GM19395 (cell line): ENCODE measurements around the gene DAGLA.

Experiments used
- ATAC-seq: cut with Tn5 transposase; IDR thresholded peaks from one replicate; pipeline ENCODE4 v1.9.1; 2021; ENCODE audit warnings: mild to moderate bottlenecking, moderate library complexity; ENCODE audit not compliant: unreplicated experiment

DAGLA gene

DNA sequence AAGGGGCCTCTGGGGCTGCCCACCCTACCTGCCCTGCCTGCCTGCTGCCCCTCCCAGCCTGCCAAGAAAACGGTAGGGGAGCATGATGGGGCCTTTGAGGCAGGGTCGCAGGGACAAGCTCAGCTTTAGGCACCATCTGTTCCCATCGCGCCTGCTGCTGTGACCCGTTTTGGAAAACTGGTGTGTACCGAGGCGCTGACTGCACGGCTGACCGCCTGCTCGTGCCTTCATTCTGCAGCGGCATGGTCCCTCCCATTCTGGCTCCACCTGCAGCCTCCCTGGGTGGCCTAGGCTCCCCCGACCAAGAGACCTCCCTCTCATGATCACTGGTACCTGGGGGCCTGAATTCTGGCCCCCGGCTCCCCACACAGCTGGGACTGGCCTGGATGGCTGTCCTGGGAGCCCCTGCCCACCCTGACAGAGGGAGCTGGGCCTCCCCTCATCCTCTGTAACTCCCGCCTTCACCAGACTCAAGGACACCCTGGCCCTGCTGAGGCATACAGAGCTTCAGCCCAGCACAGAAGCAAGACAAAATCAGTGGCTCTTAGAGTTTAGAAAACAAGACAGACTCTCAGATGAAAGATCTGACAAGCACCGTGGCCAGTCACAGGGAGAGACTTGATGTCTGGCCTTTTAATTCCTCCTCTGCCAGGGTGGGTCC lies 65.7 kb downstream of the DAGLA start:
- no peak for ATAC-seq

DNA sequence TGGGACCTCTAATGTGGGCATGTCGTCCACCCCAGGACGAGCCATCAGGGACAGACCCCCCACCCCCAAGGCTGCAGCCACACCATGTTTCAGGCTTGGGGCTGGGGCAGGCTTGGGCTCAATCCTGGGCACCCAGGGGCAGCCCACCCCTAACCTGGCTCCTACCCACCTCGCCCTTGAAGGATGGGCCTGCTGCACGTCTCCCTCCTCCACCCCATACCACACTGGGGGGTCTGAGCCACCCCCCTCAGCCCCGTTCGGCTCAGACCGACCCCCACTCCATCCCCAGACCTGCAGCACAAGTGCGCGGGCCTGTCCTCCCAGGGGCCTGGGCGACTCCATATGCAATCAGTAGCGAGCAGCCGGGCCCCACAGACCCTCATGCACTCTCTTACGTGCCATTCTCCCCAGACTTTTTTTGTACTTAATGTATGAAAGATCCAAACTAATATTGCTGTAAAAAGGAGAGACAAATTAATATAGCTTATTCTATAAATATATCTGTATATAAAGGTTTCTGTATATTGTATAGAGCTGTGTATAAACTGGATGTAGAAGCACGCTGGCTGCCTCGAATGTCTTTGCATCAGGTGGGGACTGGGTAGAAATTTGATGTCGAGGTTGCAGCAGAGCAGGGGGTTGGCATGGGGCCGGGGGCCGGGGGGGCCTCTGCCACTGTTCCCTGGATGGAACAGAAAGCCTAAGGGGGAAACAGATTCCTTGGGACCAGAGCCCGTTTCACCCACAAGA lies 66.4 kb downstream of the DAGLA start:
- no peak for ATAC-seq

DNA sequence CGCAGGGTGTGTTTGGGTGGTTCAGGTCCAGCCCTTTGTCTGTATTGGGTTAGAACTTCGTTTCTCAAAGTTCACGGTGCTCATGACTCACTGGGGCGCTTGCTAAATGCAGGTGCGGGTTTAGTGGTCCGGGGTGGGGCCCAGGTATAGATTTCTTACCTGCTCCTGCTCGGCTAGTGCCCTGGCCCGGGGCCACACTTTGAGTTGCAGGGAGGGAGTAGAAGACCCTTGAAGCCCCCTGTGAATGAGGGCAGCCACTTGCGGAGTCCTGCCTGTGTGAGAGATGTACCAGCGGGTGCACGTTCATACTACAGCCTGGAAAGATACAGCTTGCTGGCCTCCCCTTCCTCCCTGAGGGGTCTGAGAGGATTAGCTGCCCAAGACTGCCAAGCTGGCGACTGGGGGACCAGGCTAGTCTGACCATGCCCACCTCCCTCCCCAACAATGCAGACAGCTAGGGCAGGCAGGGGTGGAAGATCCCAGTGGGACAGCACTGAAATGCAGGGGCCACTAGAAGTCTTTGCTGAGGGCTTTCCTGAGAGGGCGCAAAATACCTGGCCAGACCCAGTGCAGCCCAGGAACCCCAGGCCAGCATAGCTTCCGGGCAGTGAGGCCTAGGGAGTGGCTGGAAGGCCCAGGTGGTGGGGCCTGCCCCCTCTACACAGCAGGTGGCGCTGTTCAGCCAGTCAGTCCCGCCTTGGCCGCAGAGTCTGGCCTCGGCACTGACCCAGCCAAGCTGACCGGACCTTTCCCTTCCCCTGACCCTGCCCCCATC lies 67.2 kb downstream of the DAGLA start:
- ATAC-seq = no peak

DNA sequence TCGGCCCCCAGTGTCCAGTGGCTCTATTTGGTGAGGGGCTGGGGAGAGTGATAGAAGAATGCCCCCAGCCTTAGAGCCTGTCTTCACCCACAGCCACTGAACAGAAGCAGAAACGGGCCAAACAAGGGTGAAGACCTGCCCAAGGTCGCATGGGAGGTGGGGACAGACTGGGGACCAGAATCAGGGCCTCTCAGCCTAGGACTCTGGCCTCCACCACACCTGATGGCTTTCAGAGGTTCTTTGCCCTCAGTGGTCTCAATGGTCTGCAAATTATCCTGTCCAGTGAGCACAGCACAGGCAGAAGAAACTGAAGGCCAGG lies 67.7 kb downstream of the DAGLA start:
- ATAC-seq = no peak

DNA sequence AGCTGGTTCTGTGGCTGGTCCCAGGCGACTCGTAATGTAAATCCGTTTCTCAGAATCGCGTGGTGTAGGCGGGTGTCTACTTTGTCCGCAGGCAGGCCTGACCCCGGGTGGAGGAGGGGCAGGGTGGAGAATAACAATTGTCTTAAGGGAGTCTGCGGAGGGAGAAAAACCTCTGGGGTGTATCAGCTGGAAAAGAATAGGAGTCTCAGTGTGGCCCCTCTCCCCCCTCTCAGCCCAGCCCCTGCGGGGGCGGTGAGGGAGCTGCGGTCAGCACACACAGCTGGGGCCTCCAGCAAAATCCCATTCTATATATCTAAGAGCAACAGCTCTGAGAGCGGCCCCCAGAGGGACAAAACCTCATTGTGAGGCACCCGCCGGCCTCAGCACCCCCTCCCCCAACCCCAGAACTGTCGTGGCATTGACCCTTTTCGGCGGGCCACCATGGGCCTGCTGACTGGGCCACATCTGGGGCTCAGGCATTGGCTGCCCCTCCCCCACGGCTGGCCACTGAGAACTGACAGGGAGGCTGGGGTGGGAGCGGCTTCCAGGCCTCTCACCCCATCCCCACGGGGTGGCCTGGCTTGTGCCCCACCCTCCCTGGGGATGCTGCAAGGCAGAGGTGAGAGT lies 69.5 kb downstream of the DAGLA start:
- ATAC-seq = no peak

DNA sequence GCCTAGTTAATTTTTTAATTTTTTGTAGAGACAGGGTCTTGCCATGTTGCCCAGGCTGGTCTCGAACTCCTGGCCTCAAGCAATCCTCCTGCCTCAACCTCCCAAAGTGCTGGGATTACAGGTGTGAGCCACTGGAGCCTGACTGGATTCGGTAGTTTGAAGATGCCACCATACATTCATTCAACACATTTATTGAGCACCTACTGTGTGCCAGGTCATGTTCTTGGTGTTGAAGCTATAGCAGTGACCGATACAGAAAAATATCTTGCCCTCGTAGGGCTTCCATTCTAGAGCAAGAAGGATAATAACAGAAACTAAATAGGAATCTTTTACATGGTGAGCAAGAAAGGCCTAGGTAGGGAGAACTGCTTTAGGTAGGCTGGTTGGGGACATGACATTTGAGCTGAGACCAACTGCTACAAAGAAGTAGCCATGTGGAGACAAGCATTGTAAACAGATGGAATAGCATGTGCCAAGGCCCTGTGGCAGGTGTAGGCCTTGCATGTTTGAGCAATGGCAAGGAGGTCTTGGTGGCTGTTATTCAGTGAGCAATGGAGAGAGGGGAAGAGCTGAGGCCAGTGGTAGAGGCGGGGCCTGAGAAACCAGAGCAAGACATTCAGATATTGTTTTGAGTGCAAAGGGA lies 70.6 kb downstream of the DAGLA start:
- no peak for ATAC-seq

DNA sequence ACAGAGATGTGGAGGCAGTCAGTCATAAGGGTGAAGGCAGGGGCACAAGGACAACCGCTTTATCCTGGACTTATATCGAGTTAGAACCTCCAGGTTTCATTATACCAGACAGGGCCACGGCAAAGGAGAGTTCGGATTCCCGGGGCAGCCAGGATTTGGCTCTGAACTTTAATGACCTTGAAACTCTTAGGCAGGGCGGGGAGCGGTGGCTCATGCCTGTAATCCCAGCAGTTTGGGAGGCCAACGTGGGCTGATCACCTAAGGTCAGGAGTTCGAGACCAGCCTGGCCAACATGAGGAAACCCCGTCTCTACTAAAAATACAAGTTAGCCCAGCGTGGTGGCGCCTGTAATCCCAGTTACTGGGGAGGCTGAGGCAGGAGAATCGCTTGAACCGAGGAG lies 71.2 kb downstream of the DAGLA start:
- ATAC-seq = no peak

GRCh38 chr11:61752117-61752924 lies 72.1 kb downstream of the DAGLA start, which contains the start of gene MYRF:
Gene MYRF (plus strand): TSS chr11:61752636. CDS start chr11:61752745, 109 bp downstream.
- ATAC-seq = no peak

- no peak for ATAC-seq
Measured at GRCh38 chr11:61752925-61753521, 72.8 kb downstream of the DAGLA start.

GRCh38 chr11:61753672-61754071 lies 73.5 kb downstream of the DAGLA start:
- no peak for ATAC-seq

GRCh38 chr11:61754534-61755482 lies 74.6 kb downstream of the DAGLA start:
- ATAC-seq = no peak

GRCh38 chr11:61756147-61756451 lies 75.9 kb downstream of the DAGLA start:
- ATAC-seq = no peak

GRCh38 chr11:61756452-61757212 lies 76.4 kb downstream of the DAGLA start:
- no peak for ATAC-seq

DNA sequence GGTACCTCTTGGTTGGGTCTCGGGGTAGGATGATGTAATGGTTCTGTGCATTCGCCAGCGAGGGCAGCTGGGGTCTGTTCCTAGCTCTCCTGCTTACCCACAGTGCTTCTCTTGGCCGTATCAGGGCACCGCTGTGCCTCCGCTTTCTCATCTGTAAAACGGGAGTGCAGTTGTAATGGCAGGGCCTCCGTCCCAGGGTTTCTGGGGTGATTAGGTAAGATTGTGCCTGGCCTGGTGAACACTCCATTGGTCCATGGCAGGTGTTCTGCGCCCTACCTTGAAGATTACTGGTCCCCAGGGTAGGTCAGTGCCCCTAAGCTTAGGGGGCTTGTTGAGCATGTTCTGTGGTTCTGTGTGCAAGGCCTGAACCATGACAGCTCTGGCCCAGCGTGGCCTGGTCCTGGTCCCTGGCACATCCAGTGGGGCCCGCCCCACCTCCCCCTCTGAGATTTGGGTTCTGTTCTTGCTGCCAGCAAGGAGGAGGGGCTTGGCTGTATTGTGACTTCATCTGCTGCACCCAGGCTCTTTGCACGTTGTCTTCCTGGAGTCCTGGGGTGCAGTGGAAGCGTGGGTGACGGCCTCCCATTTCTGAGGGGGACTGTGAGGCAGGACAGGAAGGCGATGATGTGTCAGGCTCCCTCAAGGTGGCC lies 77.1 kb downstream of the DAGLA start:
- ATAC-seq = no peak

GRCh38 chr11:61760946-61761345 lies 80.8 kb downstream of the DAGLA start:
- no peak for ATAC-seq

GRCh38 chr11:61761440-61762222 lies 81.4 kb downstream of the DAGLA start:
- no peak for ATAC-seq

DNA sequence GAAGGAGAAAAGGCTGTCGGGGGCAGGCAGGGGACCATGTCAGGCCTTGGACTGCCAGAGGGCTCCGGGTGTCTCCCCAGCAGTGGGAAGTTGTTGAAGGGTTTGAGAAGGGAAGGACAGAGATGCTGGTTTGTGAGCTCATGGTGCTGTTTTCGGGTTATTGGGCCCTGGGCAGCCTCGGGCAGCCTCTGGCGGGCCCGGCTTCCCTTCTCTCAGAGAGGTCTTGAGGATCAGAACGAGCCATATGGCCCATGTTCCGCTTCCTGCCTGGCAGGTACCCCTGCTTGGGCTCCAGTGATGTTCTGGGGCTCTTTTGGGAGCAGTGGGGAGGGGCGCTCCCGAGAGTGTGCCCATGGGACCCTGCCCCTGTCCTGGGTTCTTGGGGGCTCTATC lies 82.0 kb downstream of the DAGLA start:
- no peak for ATAC-seq
